ENCODE measurements around the gene TSPAN32. TPM values are rescaled to one million over a fixed set of nuclear protein-coding genes. Genes with fewer than 3 reads are reported as not detected.
"Not testable (repeated sequence)": the region's sequence is repeated elsewhere in the genome, so short reads cannot be mapped to it uniquely, and the experiment has no call there.

TSPAN32 gene
- total RNA-seq, 1 donor from 2014 or later, result 12.2 TPM

- no peak overlapping the region for H3K27ac ChIP-seq
- DNase-seq, result peak; percentile 35
- intact Hi-C loops (cut with DNase I), result no loop called here
These were observed 25.4 kb upstream of the TSPAN32 start for GRCh38 chr11:2276280-2277007.

GRCh38 chr11:2277008-2277346, 24.8 kb upstream of the TSPAN32 start:
- no peak for ATAC-seq
- peak; percentile 30 for DNase-seq

More at GRCh38 chr11:2276280-2277007, 25.4 kb upstream of the TSPAN32 start:
- H3K9me3 ChIP-seq, result no peaks in the 10 kb centered on the region
- peaks cover 7% of the 10 kb centered on the region for H3K27me3 ChIP-seq
- H3K4me3 ChIP-seq, result no peak overlapping the region
- H3K36me3 ChIP-seq, result no peaks in the 10 kb centered on the region
- TF ChIP-seq CTCF (IDR thresholded peaks at IDR 0.05), result no peak
- no peak for ATAC-seq
- no peaks in the 10 kb centered on the region for H3K4me1 ChIP-seq

GRCh38 chr11:2277933-2278523, 23.8 kb upstream of the TSPAN32 start:
- no peak for TF ChIP-seq CTCF (IDR thresholded peaks at IDR 0.05)
- no peaks in the 10 kb centered on the region for H3K36me3 ChIP-seq
- H3K4me3 ChIP-seq, result no peak overlapping the region
- intact Hi-C loops (cut with DNase I), result no loop called here
- DNase-seq (peak; percentile 34), ATAC-seq (peak; percentile 58)
- H3K27ac ChIP-seq, result no peak overlapping the region
- H3K4me1 ChIP-seq, result no peaks in the 10 kb centered on the region
- H3K27me3 ChIP-seq, result no peaks in the 10 kb centered on the region
- H3K9me3 ChIP-seq, result peaks cover 4% of the 10 kb centered on the region

More at GRCh38 chr11:2277008-2277346, 24.8 kb upstream of the TSPAN32 start:
- Histone ChIP-seq H3K27me3 (peaks cover 2% of the 10 kb centered on the region), H3K36me3 (no peaks in the 10 kb centered on the region), H3K27ac (no peak overlapping the region), H3K4me3 (no peak overlapping the region), H3K9me3 (no peaks in the 10 kb centered on the region), H3K4me1 (no peaks in the 10 kb centered on the region)
- TF ChIP-seq CTCF (IDR thresholded peaks at IDR 0.05), result no peak
- intact Hi-C loops (cut with DNase I), result no loop called here

- ATAC-seq, result no peak
- Histone ChIP-seq H3K9me3 (peaks cover 4% of the 10 kb centered on the region), H3K36me3 (no peaks in the 10 kb centered on the region), H3K27me3 (no peaks in the 10 kb centered on the region), H3K4me3 (no peak overlapping the region), H3K27ac (no peak overlapping the region), H3K4me1 (no peaks in the 10 kb centered on the region)
- TF ChIP-seq CTCF (IDR thresholded peaks at IDR 0.05), result no peak
- DNase-seq, result no peak
- intact Hi-C loops (cut with DNase I), result no loop called here
These were observed 21.6 kb upstream of the TSPAN32 start for GRCh38 chr11:2280208-2280607.

GRCh38 chr11:2286350-2286749, 15.5 kb upstream of the TSPAN32 start:
- H3K4me1 ChIP-seq; H3K36me3 ChIP-seq; ATAC-seq; H3K27ac ChIP-seq; H3K9me3 ChIP-seq; H3K27me3 ChIP-seq; H3K4me3 ChIP-seq; intact Hi-C loops (cut with DNase I): not testable (repeated sequence)
- peak; percentile 33 for DNase-seq

- Histone ChIP-seq H3K9me3 (peaks cover 4% of the 10 kb centered on the region), H3K36me3 (no peaks in the 10 kb centered on the region), H3K4me3 (no peak overlapping the region), H3K27ac (no peak overlapping the region), H3K4me1 (no peaks in the 10 kb centered on the region), H3K27me3 (no peaks in the 10 kb centered on the region)
- DNase-seq (no peak), ATAC-seq (peak; percentile 21)
- TF ChIP-seq CTCF (IDR thresholded peaks at IDR 0.05), result no peak
- intact Hi-C loops (cut with DNase I), result no loop called here
These were observed 14.7 kb upstream of the TSPAN32 start for GRCh38 chr11:2287091-2287490.
